GM23338 (cell line): Measurements from ENCODE around the gene LHX1. TPM values are rescaled to one million over a fixed set of nuclear protein-coding genes. Genes with fewer than 3 reads are reported as not detected.
A peak's percentile ranks its signal among the peaks of the same experiment; 100 is the strongest.

Experiments used
- ATAC-seq: fragments of 200-7000 bp; cut with Tn5 transposase; 3 replicates; pipeline ENCODE4 v1.9.1; 2020
- DNase-seq: peaks from one replicate; pipeline ENCODE4 v3.0.0-alpha.2; 2015; ENCODE audit warnings: low spot score
- H2AFZ ChIP-seq: fragments of 200-600 bp; sonication (generic); 2 replicates; pipeline ENCODE4 v1.8.0; 2016; ENCODE audit warnings: antibody characterized with exemption, mild to moderate bottlenecking, moderate library complexity
- H3F3A ChIP-seq: fragments of 200-600 bp; sonication (generic); replicated peaks from 2 replicates; pipeline ENCODE4 v1.8.0; 2017; ENCODE audit warnings: antibody characterized with exemption, mixed run types, low read depth
- H3K27ac ChIP-seq: fragments of 200-600 bp; sonication (generic); 2 replicates; pipeline ENCODE4 v1.6.1; 2016; ENCODE audit warnings: low read depth
- H3K27me3 ChIP-seq: fragments of 200-600 bp; sonication (generic); 2 replicates; pipeline ENCODE4 v1.8.0; 2016; ENCODE audit warnings: mild to moderate bottlenecking, mixed run types, moderate library complexity; ENCODE audit not compliant: insufficient read depth
- H3K36me3 ChIP-seq: fragments of 200-600 bp; sonication (generic); 2 replicates; pipeline ENCODE4 v1.8.0; 2016; ENCODE audit warnings: mild to moderate bottlenecking; ENCODE audit not compliant: insufficient read depth
- H3K4me1 ChIP-seq: fragments of 200-600 bp; sonication (generic); 2 replicates; pipeline ENCODE4 v1.8.0; 2016; ENCODE audit warnings: mild to moderate bottlenecking, moderate library complexity; ENCODE audit not compliant: insufficient read depth
- H3K4me2 ChIP-seq: fragments of 200-600 bp; sonication (generic); 2 replicates; pipeline ENCODE4 v1.7.1; 2017; ENCODE audit warnings: mixed run types
- H3K4me3 ChIP-seq: fragments of 200-600 bp; sonication (generic); 2 replicates; pipeline ENCODE4 v1.6.1; 2016; ENCODE audit warnings: mixed run types
- H3K79me2 ChIP-seq: fragments of 200-600 bp; sonication (generic); replicated peaks from 2 replicates; pipeline ENCODE4 v1.8.0; 2017; ENCODE audit warnings: mild to moderate bottlenecking; ENCODE audit not compliant: insufficient read depth
- H3K9me2 ChIP-seq: fragments of 200-600 bp; sonication (generic); 2 replicates; pipeline ENCODE4 v1.8.0; 2017; ENCODE audit not compliant: insufficient read depth
- H4K20me1 ChIP-seq: fragments of 200-600 bp; sonication (generic); replicated peaks from 2 replicates; pipeline ENCODE4 v1.8.0; 2017; ENCODE audit warnings: mild to moderate bottlenecking; ENCODE audit not compliant: insufficient read depth
- H3K27ac Mint-ChIP-seq: 2 replicates; pipeline ENCODE4 v1.8.0; 2020; ENCODE audit warnings: inconsistent platforms, mild to moderate bottlenecking, moderate library complexity, mixed read lengths
- H3K27me3 Mint-ChIP-seq: 3 replicates; pipeline ENCODE4 v1.8.0; 2022; ENCODE audit warnings: low read depth, mild to moderate bottlenecking, moderate library complexity, mixed read lengths, inconsistent platforms; ENCODE audit not compliant: insufficient read depth, poor library complexity
- H3K36me3 Mint-ChIP-seq: 3 replicates; pipeline ENCODE4 v1.8.0; 2021; ENCODE audit warnings: low read depth, mild to moderate bottlenecking, inconsistent platforms, moderate library complexity, mixed read lengths
- H3K4me1 Mint-ChIP-seq: 3 replicates; pipeline ENCODE4 v1.8.0; 2020; ENCODE audit warnings: mild to moderate bottlenecking, inconsistent platforms, mixed read lengths
- H3K4me3 Mint-ChIP-seq: 3 replicates; pipeline ENCODE4 v1.8.0; 2021; ENCODE audit warnings: moderate library complexity, mild to moderate bottlenecking, inconsistent platforms, mixed read lengths
- H3K9me3 Mint-ChIP-seq: 3 replicates; pipeline ENCODE4 v1.8.0; 2020; ENCODE audit warnings: moderate library complexity, mild to moderate bottlenecking, inconsistent platforms, mixed read lengths
- CREB1 ChIP-seq: fragments of 250-450 bp; sonication (Bioruptor Pico); IDR thresholded peaks from 2 replicates; pipeline ENCODE4 v1.5.0; 2020; ENCODE audit warnings: low read depth, mild to moderate bottlenecking, moderate library complexity
- CTCF ChIP-seq, 2 experiments: fragments of 200-600 bp in 1 of 2; sonication (generic) in 1 of 2; conservative IDR thresholded peaks; 2 replicates each; pipeline versions ENCODE4 v1.5.1 to v1.6.1; 2016 to 2017; ENCODE audit warnings: antibody characterized with exemption in 2 of 2, low read depth in 2 of 2, mild to moderate bottlenecking in 2 of 2, moderate library complexity in 1 of 2
- ETS1 ChIP-seq: IDR thresholded peaks from 2 replicates; pipeline ENCODE4 v1.6.1; 2016; ENCODE audit warnings: antibody characterized with exemption
- EZH2 ChIP-seq: fragments of 200-600 bp; sonication (generic); IDR thresholded peaks from one replicate; pipeline ENCODE4 v1.8.0; 2017; ENCODE audit warnings: antibody characterized with exemption, mild to moderate bottlenecking, low read depth; ENCODE audit not compliant: unreplicated experiment
- JUNB ChIP-seq: IDR thresholded peaks from one replicate; pipeline ENCODE4 v1.6.1; 2016; ENCODE audit warnings: antibody characterized with exemption; ENCODE audit not compliant: unreplicated experiment
- POLR2AphosphoS5 ChIP-seq: IDR thresholded peaks from 2 replicates; pipeline ENCODE4 v1.6.1; 2016; ENCODE audit warnings: antibody characterized with exemption, low read depth
- STAT1 ChIP-seq: IDR thresholded peaks from one replicate; pipeline ENCODE4 v1.6.1; 2016; ENCODE audit warnings: antibody characterized with exemption; ENCODE audit not compliant: unreplicated experiment
- ZNF331 ChIP-seq: fragments of 250-450 bp; sonication (Bioruptor Pico); IDR thresholded peaks from 2 replicates; pipeline ENCODE4 v1.5.0; 2020; ENCODE audit warnings: low read depth, mild to moderate bottlenecking, moderate library complexity
- ZNF462 ChIP-seq: fragments of 250-450 bp; sonication (Bioruptor Pico); IDR thresholded peaks from 2 replicates; pipeline ENCODE4 v1.5.0; 2020; ENCODE audit warnings: mild to moderate bottlenecking, moderate library complexity
- polyA plus RNA-seq: library from polyadenylated mRNA; unstranded; fragments of >200 nt; fragmentation: Nextera tagmentation; extraction: Ambion mirVana; gene quantifications from 2 replicates; pipeline ENCODE4 v1.2.1, GENCODE V29; 2016
- total RNA-seq: library from RNA; depleted of rRNA; stranded (reverse); fragments of >200 nt; shearing (Covaris generic); gene quantifications from 2 replicates; pipeline ENCODE4 v1.2.3, GENCODE V29; 2014

The LHX1 gene
- total and polyA plus RNA-seq, 2 experiments from 2014 or later = 0.52 to 0.74 TPM

GRCh38 chr17:36935671-36936454 is 1.4 kb upstream of the LHX1 start:
- H3K9me3 Mint-ChIP-seq = peaks cover 9% of the 10 kb centered on the region
- H3K27me3 ChIP-seq = peaks cover 100% of the 10 kb centered on the region
- peak overlapping the region; percentile 97 for H2AFZ ChIP-seq
- peak overlapping the region; percentile 95 for H3K4me2 ChIP-seq
- peaks cover 8% of the 10 kb centered on the region for H4K20me1 ChIP-seq
- H3K4me1 ChIP-seq = peaks cover 72% of the 10 kb centered on the region
- H3K4me3 Mint-ChIP-seq = peak overlapping the region; percentile 80
- H3K4me3 ChIP-seq = peak overlapping the region; percentile 84
- H3K27ac Mint-ChIP-seq = no peak overlapping the region
- peaks cover 71% of the 10 kb centered on the region for H3K4me1 Mint-ChIP-seq
- no peak overlapping the region for H3K27ac ChIP-seq
- peaks cover 2% of the 10 kb centered on the region; the same call in 1 of the 3 replicates for H3K36me3 Mint-ChIP-seq
- H3K79me2 ChIP-seq = no peaks in the 10 kb centered on the region
- H3K36me3 ChIP-seq = no peaks in the 10 kb centered on the region
- TF ChIP-seq ETS1 (0 out of 2 replicates have a peak, but pooled peaks have one; percentile 6), ZNF331 (CRISPR knock-in tag) (no peak), EZH2 (peak; percentile 52)
- DNase-seq (peak; percentile 84), ATAC-seq (peak; percentile 6)
- H3F3A ChIP-seq = peaks cover 47% of the 10 kb centered on the region
- H3K9me2 ChIP-seq = no peaks in the 10 kb centered on the region
- H3K27me3 Mint-ChIP-seq = peaks cover 99% of the 10 kb centered on the region

- peak overlapping the region; percentile 84 for H3K4me3 ChIP-seq
- H3K9me2 ChIP-seq = no peaks in the 10 kb centered on the region
- DNase-seq (peak; percentile 90), ATAC-seq (peak; percentile 18)
- Mint-ChIP-seq H3K27ac (no peak overlapping the region), H3K27me3 (peaks cover 99% of the 10 kb centered on the region), H3K9me3 (peaks cover 9% of the 10 kb centered on the region), H3K4me3 (peak overlapping the region; percentile 80), H3K36me3 (peaks cover 2% of the 10 kb centered on the region; the same call in 1 of the 3 replicates), H3K4me1 (peaks cover 73% of the 10 kb centered on the region)
- H3K27me3 ChIP-seq = peaks cover 100% of the 10 kb centered on the region
- TF ChIP-seq CTCF (conservative IDR thresholded peaks at IDR 0.05; ENCODE audit: low read depth in 2 of 2) = no peak
- TF ChIP-seq ZNF462 (CRISPR knock-in tag) = no peak
- TF ChIP-seq ZNF331 (CRISPR knock-in tag) = no peak
- peak; percentile 87 for TF ChIP-seq CREB1 (CRISPR knock-in tag)
- no peak for TF ChIP-seq JUNB
- TF ChIP-seq POLR2AphosphoS5 = no peak
- no peak for TF ChIP-seq EZH2
- no peak for TF ChIP-seq STAT1
- no peaks in the 10 kb centered on the region for H3K36me3 ChIP-seq
- H3K4me2 ChIP-seq = peak overlapping the region; percentile 95
- peak overlapping the region; percentile 97 for H2AFZ ChIP-seq
- peaks cover 72% of the 10 kb centered on the region for H3K4me1 ChIP-seq
- no peak overlapping the region for H3K27ac ChIP-seq
- H3F3A ChIP-seq = peaks cover 47% of the 10 kb centered on the region
- no peaks in the 10 kb centered on the region for H3K79me2 ChIP-seq
- H4K20me1 ChIP-seq = peaks cover 8% of the 10 kb centered on the region
These were observed 747 bp upstream of the LHX1 start for GRCh38 chr17:36936455-36937000.
